GM10847 (cell line): Measurements from ENCODE around the gene DNM2.
A peak's percentile ranks its signal among the peaks of the same experiment; 100 is the strongest.

ENCODE experiments used
- POLR2A ChIP-seq: IDR thresholded peaks from 2 replicates; pipeline ENCODE4 v1.6.1; 2011; ENCODE audit not compliant: insufficient read length; ENCODE audit errors: extremely low read depth

Gene DNM2

DNA sequence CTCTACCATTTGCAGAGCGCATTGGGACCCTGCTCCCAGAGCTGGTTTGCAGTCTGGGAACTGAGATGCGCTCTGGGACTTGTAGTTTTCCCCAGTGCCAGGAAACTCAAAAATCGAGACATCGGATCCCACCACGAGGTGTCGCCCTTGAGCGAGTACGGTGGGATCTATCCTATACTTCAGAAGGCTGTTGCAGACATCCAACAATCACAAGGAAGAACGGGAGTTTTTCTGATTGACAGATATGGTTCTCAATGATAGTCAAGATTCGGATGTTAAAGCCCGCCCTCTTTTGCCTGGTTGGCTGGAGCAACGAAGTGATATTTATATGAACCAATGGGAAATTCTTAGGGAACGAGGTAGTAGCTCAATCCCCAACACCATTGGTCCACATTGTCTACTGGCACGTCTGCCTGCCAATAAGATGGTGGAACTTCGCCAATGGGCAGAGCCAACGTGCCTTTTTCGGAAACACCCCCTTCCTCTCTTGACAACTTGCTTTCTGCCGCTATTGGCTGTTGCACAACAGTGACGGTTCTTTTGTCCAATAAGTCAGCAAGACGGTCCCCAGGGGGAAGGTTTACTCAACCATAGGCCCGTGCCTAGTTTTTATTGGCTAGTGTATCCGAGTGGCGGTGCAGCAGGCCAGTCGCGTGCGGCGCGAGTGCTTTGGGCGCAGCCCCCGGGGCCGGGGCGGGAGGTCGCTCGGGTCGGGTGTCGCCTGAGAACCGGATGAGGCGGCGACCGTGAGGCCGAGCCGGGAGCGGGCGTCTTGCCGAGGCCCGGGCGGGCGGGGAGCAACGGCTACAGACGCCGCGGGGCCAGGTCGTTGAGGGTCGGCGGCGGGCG, at the start of gene DNM2:
Gene DNM2, plus strand, starts transcription at position 724 of the 849 bp plus-strand sequence. CDS start 164 bp downstream, outside the sequence.
- TF ChIP-seq POLR2A = peak; percentile 81

DNA sequence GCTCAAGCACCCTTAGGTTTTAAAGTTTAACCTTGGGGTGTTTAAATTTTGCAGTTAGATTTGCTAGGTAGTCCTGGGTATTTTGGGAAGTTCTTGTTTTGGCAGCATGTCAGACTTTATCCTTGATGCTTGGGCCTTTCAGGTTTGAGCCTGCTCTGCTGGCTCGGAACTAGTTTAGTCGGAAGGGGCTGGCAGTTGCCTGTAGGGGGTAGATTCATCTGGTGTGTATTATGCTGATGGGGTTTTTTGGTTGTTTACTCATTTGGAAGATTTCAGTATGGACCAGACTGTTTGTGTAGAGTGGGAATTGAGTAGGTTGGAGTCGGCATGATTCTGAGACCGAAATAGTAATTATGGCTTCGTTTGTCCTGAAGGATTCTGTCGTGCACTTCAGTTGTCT, 48.6 kb upstream of the DNM2 start:
- no peak for TF ChIP-seq POLR2A

DNA sequence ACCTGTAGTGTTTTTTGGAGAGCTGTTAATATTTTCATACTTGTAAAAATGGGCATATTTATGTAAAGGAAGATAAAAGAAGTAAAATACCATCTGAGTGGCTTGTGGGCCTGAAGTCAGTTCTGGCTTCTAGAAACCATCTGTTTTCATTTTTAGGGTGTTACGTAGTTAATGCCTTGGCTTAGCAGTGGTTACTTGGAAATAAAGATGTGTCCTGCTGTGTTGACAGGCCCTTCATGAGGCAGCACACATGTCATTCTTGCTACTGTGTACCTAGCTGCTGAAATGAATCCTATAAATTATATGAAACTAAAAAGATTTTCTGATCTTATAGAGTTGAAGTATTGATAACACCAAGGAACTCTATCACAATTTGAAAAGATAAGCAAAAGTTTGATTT, 47.7 kb upstream of the DNM2 start:
- no peak for TF ChIP-seq POLR2A

DNA sequence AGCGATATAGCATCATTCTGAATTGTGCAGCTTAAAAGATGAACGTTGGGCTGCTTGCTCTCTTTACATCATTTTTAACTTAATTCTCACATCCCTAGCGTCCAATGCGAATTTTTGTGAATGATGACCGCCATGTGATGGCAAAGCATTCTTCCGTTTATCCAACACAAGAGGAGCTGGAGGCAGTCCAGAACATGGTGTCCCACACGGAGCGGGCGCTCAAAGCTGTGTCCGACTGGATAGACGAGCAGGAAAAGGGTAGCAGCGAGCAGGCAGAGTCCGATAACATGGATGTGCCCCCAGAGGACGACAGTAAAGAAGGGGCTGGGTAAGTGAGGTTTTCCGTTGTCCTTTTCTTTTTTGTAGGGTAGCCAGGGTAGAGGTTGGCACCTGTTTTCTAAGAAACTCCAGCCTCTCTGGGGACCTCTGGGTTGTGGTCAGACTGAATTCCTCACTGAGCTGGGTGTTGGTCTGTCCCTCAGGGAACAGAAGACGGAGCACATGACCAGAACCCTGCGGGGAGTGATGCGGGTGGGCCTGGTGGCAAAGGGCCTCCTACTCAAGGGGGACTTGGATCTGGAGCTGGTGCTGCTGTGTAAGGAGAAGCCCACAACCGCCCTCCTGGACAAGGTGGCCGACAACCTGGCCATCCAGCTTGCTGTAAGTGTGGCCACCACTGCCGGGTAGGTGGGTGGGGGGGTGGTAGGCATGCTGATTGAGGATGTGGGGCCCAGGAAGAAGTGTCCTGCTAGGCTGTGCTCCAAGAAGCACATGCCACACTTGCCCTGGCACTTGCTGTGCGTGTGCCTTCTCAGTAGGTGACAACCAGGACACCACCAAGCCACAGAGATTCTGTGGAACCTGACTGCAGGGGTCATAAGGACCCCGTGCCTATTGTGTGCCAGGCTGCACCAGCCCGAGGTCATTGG, 46.7 kb upstream of the DNM2 start:
- TF ChIP-seq POLR2A = no peak

DNA sequence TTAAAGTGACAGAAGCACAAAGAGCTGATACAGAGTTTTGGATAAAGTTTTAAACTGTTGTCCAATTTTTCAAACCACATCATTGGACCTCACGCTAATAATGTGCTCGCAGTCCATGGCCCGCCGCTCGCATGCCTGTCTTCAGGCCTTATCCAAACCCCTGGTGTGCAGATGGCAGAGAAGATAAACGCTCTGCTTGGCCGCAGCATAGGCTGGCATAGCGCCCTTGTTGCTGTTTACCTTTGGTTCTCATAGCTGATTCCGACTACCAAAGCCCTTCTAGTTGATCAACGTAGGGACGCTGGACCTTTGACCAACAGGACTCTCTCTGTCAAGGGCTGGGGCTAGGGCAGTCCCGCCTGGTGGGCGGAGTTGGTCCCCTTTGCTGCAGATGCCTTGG, 40.1 kb upstream of the DNM2 start:
- TF ChIP-seq POLR2A = no peak

DNA sequence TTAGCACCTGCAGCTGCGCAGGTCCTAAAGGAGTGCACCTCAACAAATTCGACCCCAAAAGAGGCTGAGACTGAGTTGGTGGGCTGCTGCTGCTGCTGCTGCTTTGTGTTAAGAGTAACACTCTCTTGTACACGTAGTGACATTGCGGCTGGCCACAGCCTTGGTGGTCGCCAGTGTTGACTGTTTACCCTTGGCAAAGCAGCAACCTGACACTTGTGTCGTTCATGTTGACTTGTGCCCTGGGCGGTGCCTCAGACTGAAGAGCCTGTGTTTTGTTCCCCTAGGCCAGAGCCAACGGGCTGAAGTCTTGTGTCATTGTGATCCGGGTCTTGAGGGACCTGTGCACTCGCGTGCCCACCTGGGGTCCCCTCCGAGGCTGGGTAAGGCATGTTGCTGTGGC, 39.1 kb upstream of the DNM2 start:
- no peak for TF ChIP-seq POLR2A

DNA sequence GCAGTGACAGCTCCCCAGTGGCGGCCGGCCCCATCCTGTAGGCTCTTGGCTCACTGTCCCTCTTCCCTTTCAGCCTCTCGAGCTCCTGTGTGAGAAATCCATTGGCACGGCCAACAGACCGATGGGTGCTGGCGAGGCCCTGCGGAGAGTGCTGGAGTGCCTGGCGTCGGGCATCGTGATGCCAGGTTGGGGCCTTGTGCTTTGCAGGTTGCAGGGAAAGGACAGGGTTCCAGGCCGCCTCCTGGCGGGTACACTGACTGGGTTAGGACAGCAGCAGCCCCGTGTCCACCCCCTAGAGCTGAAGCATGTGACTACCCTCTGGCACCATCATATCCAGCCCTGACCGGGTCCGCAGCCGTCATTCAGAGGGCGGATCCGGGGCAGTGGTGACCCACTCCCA, 38.1 kb upstream of the DNM2 start:
- no peak for TF ChIP-seq POLR2A

DNA sequence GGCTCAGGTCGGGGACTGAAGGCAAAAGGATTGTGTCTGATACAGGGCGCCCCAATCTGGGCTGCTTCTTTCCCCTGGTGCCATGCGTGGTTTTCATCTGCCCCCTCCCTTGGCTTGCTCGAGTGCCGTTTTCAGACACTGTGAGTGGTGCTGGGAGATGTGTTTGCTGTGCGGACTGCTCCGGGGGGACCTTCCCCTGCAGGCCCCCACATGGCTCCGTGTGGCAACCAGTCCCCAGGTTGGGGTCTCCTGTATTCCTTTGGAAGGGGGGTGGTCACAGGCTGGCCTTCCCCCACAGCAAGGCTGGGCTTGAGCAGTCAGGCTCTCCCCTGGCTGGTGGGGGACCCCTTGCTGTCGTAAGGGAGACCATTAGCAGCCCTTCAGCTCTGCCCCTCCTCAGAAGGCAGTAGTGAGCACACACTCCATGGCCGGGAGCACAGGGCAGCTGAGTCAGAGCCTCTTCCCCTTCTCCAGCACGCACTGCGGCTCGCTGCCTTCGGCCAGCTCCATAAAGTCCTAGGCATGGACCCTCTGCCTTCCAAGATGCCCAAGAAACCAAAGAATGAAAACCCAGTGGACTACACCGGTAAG, 37.2 kb upstream of the DNM2 start:
- no peak for TF ChIP-seq POLR2A

DNA sequence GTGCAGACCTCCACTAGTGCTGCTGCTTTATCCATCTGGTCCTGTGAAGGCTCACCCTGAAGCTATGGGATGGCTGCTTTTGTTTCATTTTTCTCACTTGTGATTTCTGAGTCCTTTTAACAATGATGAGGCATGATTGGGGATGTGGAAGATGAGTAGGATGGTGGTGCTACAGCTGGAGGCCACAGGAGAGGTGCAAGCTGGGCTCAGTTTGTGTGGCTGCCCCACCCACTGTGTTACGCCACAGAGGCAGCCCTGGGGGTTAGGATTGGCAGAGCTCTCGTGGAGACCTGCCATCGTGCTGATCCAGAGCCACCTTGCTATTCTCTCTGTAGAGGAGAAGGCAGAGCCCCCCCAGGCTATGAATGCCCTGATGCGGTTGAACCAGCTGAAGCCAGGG, 36.2 kb upstream of the DNM2 start:
- TF ChIP-seq POLR2A = no peak

DNA sequence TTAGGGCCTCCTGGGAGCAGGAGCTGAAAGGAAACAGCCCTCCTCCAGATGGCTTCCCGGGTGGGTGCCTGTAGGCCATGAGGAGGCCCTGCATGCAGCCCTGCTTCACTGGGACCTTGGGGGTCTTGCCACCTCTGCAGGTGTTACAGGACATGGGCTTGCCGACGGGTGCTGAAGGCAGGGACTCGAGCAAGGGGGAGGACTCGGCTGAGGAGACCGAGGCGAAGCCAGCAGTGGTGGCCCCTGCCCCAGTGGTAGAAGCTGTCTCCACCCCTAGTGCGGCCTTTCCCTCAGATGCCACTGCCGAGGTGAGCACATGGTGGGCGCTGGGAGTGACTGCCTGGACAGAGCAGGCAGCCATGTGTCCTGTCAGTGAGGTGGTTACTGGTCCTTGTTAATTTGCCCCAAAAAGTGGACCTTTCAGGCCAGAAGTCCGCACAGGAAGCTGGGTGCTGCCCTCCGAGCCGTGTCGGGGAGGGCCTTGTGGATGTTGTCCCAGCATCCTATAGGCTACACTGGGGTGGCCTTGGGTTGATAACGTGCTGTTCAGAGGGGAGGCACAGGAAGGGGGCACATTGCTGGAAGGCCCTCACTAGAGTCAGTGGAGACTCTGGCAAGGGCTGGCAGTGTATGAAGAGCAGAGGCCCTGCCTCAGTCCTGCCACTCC, 35.3 kb upstream of the DNM2 start:
- no peak for TF ChIP-seq POLR2A

DNA sequence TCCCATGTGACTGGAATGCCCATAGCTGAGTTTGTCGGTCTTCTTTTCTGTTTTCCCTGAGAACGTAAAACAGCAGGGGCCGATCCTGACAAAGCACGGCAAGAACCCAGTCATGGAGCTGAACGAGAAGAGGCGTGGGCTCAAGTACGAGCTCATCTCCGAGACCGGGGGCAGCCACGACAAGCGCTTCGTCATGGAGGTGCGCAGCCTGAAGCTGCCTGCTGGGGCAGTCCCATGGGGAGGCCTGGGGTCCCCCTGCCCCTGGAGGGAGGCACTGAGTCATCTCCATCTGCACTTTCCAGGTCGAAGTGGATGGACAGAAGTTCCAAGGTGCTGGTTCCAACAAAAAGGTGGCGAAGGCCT, 34.8 kb upstream of the DNM2 start:
- TF ChIP-seq POLR2A = no peak

DNA sequence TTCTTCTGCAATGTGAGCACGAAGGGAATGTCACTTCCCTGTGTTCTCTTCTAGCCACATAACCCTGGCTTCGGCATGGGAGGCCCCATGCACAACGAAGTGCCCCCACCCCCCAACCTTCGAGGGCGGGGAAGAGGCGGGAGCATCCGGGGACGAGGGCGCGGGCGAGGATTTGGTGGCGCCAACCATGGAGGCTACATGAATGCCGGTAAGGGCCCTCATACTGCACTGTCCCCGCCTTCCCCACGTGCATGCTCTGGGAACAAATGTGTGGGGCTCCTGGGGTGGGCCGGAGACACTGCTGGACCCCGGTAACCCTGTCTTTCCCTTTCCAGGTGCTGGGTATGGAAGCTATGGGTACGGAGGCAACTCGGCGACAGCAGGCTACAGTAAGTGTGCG, 34.3 kb upstream of the DNM2 start:
- TF ChIP-seq POLR2A = no peak

DNA sequence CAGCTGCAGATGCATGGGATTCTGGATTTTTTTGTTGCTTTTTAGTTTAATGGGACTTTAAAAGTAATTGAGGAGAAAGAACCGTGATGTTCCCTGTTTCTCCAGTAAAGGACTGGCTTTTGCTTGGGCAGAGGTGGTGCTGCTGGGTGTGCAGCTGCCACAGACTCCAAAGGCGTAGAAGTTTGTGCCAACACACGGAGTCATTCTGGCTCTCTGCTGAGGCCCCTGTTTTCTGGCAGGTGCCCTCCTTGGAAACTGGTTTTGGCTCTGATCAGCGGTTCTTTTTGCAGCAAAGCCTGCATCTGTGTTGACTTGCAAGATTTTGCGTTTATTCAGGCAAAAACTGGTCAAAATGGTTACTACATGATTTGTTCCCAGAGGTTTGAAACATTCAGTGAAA, 32.7 kb upstream of the DNM2 start:
- no peak for TF ChIP-seq POLR2A

DNA sequence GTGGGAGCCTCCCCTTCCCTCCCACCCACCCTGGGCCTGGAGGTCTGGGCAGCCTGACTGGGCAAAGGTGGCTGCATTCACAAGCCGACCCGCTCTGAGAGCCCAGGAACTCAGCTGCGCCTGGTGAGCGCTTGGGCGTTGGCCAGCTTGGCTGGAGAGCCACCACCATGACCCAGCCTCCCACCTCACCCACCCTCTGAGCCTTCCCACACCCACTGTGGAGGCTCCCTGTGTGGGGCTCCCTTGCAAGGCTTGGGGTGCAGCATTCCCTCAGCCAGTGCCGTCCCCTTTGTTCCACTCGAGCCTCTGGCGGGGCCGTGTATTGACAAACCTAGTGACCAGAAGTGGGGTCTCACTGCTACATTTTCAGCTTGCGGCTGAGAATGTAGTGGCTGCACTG, 31.7 kb upstream of the DNM2 start:
- no peak for TF ChIP-seq POLR2A
